Measurements from ENCODE around the gene VPS4B. TPM values are rescaled to one million over a fixed set of nuclear protein-coding genes. Genes with fewer than 3 reads are reported as not detected.

The VPS4B gene
- total RNA-seq, 1 experiment from 2014 or later = 60.2 TPM

DNA sequence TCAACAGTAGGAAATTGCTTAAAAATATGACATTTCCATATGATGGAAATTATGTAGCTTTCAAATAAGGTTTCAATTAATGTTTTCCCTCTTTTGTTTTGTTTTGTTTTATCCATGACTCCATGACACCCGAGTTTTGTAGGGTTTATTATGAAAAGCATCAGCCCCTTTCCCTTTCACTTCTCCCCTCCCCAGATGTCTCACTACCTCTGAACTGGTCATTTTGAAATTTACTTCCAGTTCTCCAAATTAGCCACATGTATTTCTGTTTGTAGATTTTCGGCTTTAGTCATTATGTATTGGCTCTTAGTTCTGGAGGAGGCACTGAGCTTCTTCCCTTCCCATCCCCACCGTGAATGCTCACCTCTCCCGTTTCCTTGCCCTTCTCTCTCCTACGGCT, 18.6 kb upstream of the VPS4B start:
- no peak overlapping the region for H3K27ac ChIP-seq (ENCODE audit: insufficient read length, low read depth, low read length)
- DNase-seq = no peak
- H3K79me1 ChIP-seq (ENCODE audit: insufficient read depth, low read depth, low read length, poor library complexity, severe bottlenecking) = no peaks in the 10 kb centered on the region
- H3K9me3 Mint-ChIP-seq = no peaks in the 10 kb centered on the region
- no peak overlapping the region for H3K4me3 Mint-ChIP-seq
- H3K4ac ChIP-seq (ENCODE audit: low read depth, low read length) = no peak overlapping the region
- H2BK20ac ChIP-seq (ENCODE audit: low read depth, low read length, poor library complexity, severe bottlenecking) = no peak overlapping the region
- H3K23me2 ChIP-seq (ENCODE audit: insufficient read length, low read depth, low read length, poor library complexity, severe bottlenecking) = no peaks in the 10 kb centered on the region
- H4K8ac ChIP-seq (replicated peaks; ENCODE audit: insufficient read length, low read depth, low read length) = no peak overlapping the region
- H3K79me2 ChIP-seq (ENCODE audit: insufficient read depth, low read length) = no peaks in the 10 kb centered on the region
- no peak overlapping the region for H3K4me2 ChIP-seq (ENCODE audit: insufficient read depth, insufficient read length, low read length)
- H3K23ac ChIP-seq (ENCODE audit: insufficient read length, low read depth, low read length) = no peak overlapping the region
- WGBS (ENCODE audit: extremely low coverage, insufficient read length, low lambda C conversion rate) = no CpG with 5 or more reads among the region's 5 CpGs
- no peaks in the 10 kb centered on the region for H3K36me3 Mint-ChIP-seq (ENCODE audit: insufficient read depth in 1 of 3, low read depth in 3 of 3)
- no peaks in the 10 kb centered on the region for H3K4me1 ChIP-seq (ENCODE audit: insufficient read depth, low read length)
- no peak overlapping the region for H3K56ac ChIP-seq (ENCODE audit: insufficient read length, low read depth, low read length)
- H3K9me3 ChIP-seq (ENCODE audit: control insufficient read depth, low read depth, low read length) = no peaks in the 10 kb centered on the region
- no peak overlapping the region for H4K5ac ChIP-seq (ENCODE audit: insufficient read length, low read depth, low read length)
- no peak overlapping the region for H2BK12ac ChIP-seq (ENCODE audit: insufficient read length, low read depth, low read length)
- no peak overlapping the region for H3K27ac Mint-ChIP-seq
- no peak overlapping the region for H3K18ac ChIP-seq (ENCODE audit: insufficient read length, low read depth, low read length)
- H2AFZ ChIP-seq (ENCODE audit: low read length) = no peak overlapping the region
- no peak overlapping the region for H3T11ph ChIP-seq (ENCODE audit: low read length)
- no peak overlapping the region for H2BK120ac ChIP-seq (ENCODE audit: low read depth, low read length, poor library complexity, severe bottlenecking)
- TF ChIP-seq, protein P1, sequence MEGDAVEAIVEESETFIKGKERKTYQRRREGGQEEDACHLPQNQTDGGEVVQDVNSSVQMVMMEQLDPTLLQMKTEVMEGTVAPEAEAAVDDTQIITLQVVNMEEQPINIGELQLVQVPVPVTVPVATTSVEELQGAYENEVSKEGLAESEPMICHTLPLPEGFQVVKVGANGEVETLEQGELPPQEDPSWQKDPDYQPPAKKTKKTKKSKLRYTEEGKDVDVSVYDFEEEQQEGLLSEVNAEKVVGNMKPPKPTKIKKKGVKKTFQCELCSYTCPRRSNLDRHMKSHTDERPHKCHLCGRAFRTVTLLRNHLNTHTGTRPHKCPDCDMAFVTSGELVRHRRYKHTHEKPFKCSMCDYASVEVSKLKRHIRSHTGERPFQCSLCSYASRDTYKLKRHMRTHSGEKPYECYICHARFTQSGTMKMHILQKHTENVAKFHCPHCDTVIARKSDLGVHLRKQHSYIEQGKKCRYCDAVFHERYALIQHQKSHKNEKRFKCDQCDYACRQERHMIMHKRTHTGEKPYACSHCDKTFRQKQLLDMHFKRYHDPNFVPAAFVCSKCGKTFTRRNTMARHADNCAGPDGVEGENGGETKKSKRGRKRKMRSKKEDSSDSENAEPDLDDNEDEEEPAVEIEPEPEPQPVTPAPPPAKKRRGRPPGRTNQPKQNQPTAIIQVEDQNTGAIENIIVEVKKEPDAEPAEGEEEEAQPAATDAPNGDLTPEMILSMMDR (conservative IDR thresholded peaks at IDR 0.05) = no peak
- no peak overlapping the region for H3K14ac ChIP-seq (ENCODE audit: insufficient read depth, low read length)
- H3K4me1 Mint-ChIP-seq = no peaks in the 10 kb centered on the region
- H3K27me3 Mint-ChIP-seq (ENCODE audit: low read depth) = no peaks in the 10 kb centered on the region
- no peak overlapping the region for H2BK15ac ChIP-seq (ENCODE audit: low read depth, low read length)
- no peak overlapping the region for H4K91ac ChIP-seq (ENCODE audit: insufficient read length, low read depth, low read length)
- H4K20me1 ChIP-seq (ENCODE audit: control insufficient read depth, insufficient read depth, insufficient read length) = no peaks in the 10 kb centered on the region
- H2AK5ac ChIP-seq (ENCODE audit: insufficient read length, low read length) = no peak overlapping the region
- no peak overlapping the region for H2BK5ac ChIP-seq (ENCODE audit: insufficient read length, low read length)
- H3K27me3 ChIP-seq (ENCODE audit: insufficient read depth, low read length) = no peaks in the 10 kb centered on the region
- H3K9ac ChIP-seq (ENCODE audit: extremely low read depth, insufficient read length, low read length) = no peak overlapping the region

Measured in H9 (cell line).